ENCODE measurements around the gene CREM. TPM values are rescaled to one million over a fixed set of nuclear protein-coding genes. Genes with fewer than 3 reads are reported as not detected.

CREM gene
- total RNA-seq, 1 experiment from 2014 or later: 20.0 TPM

- WGBS (ENCODE audit: extremely low coverage, insufficient read length, low lambda C conversion rate): no CpG with 5 or more reads among the region's 4 CpGs
- H2AK5ac ChIP-seq (ENCODE audit: insufficient read length, low read length): no peak overlapping the region
- DNase-seq: no peak
- H3T11ph ChIP-seq (ENCODE audit: low read length): no peak overlapping the region
- no peak overlapping the region for H4K91ac ChIP-seq (ENCODE audit: insufficient read length, low read depth, low read length)
- H3K18ac ChIP-seq (ENCODE audit: insufficient read length, low read depth, low read length): no peak overlapping the region
- H3K27me3 ChIP-seq (ENCODE audit: insufficient read depth, low read length): no peaks in the 10 kb centered on the region
- no peak overlapping the region for H3K4me3 Mint-ChIP-seq
- no peak overlapping the region for H3K27ac Mint-ChIP-seq
- peaks cover 4% of the 10 kb centered on the region for H3K23me2 ChIP-seq (ENCODE audit: insufficient read length, low read depth, low read length, poor library complexity, severe bottlenecking)
- H2BK12ac ChIP-seq (ENCODE audit: insufficient read length, low read depth, low read length): no peak overlapping the region
- H4K5ac ChIP-seq (ENCODE audit: insufficient read length, low read depth, low read length): no peak overlapping the region
- no peak overlapping the region for H3K56ac ChIP-seq (ENCODE audit: insufficient read length, low read depth, low read length)
- H2BK15ac ChIP-seq (ENCODE audit: low read depth, low read length): no peak overlapping the region
- peaks cover 0 to 5% (median 4%) of the 10 kb centered on the region in 3 experiments; a peak in 4 of 7 replicates for H3K36me3 Mint-ChIP-seq (ENCODE audit: insufficient read depth in 1 of 3, low read depth in 3 of 3)
- no peaks in the 10 kb centered on the region; the same call in 1 of the 2 replicates for H3K79me2 ChIP-seq (ENCODE audit: insufficient read depth, low read length)
- H3K4me2 ChIP-seq (ENCODE audit: insufficient read depth, insufficient read length, low read length): no peak overlapping the region
- H3K27me3 Mint-ChIP-seq (ENCODE audit: low read depth): no peaks in the 10 kb centered on the region
- no peak overlapping the region for H3K27ac ChIP-seq (ENCODE audit: insufficient read length, low read depth, low read length)
- peaks cover 12 to 20% of the 10 kb centered on the region in 2 experiments for H3K4me1 Mint-ChIP-seq
- H3K9me3 ChIP-seq (ENCODE audit: control insufficient read depth, low read depth, low read length): no peaks in the 10 kb centered on the region
- H3K4me1 ChIP-seq (ENCODE audit: insufficient read depth, low read length): no peaks in the 10 kb centered on the region
- no peak overlapping the region for H2BK20ac ChIP-seq (ENCODE audit: low read depth, low read length, poor library complexity, severe bottlenecking)
- H2BK120ac ChIP-seq (ENCODE audit: low read depth, low read length, poor library complexity, severe bottlenecking): no peak overlapping the region
- H4K8ac ChIP-seq (replicated peaks; ENCODE audit: insufficient read length, low read depth, low read length): no peak overlapping the region
- no peak overlapping the region for H3K4ac ChIP-seq (ENCODE audit: low read depth, low read length)
- H2BK5ac ChIP-seq (ENCODE audit: insufficient read length, low read length): no peak overlapping the region
- H2AFZ ChIP-seq (ENCODE audit: low read length): no peak overlapping the region
- H3K79me1 ChIP-seq (ENCODE audit: insufficient read depth, low read depth, low read length, poor library complexity, severe bottlenecking): no peaks in the 10 kb centered on the region
- TF ChIP-seq CTCF (conservative IDR thresholded peaks at IDR 0.05): no peak
- H3K14ac ChIP-seq (ENCODE audit: insufficient read depth, low read length): no peak overlapping the region
- no peak overlapping the region for H3K9ac ChIP-seq (ENCODE audit: extremely low read depth, insufficient read length, low read length)
- no peaks in the 10 kb centered on the region for H4K20me1 ChIP-seq (ENCODE audit: control insufficient read depth, insufficient read depth, insufficient read length)
- no peak overlapping the region for H3K23ac ChIP-seq (ENCODE audit: insufficient read length, low read depth, low read length)
- no peaks in the 10 kb centered on the region for H3K9me3 Mint-ChIP-seq
These were observed 4.0 kb downstream of the CREM start for GRCh38 chr10:35130663-35131062.
